Measurements from ENCODE around the gene LEP.
"Not testable (repeated sequence)": the region's sequence is repeated elsewhere in the genome, so short reads cannot be mapped to it uniquely, and the experiment has no call there.

The LEP gene

DNA sequence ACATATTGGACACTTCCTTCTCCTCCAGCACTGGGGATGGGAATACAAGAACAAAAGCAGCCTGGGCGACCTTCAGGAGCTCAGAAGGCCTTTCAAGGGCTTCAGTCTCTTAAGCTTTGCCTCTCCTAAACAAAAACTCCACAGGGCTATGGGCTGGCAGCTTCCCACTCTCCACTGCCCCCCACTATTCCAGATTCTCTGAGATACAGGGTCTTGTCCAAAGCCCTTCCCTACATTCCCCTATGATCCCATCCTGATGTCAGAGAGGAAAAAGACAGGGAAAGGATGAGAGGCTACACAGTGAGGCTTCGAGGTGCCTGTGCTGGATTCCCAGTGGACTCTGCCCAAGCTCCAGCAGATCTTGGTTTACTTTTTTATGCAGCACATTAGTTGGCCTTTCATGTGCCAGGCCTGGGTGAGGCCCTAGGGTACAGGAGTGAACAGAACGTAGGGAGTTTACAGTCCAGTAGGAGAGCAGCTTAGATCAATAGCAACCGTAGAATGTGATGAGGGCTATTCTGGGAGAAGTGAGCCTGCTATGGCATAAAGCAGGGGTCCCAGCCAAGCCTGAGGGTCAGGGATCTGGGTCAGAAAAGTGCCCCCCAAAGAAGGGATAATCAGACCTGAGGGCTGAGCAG lies 33.3 kb downstream of the LEP start:
- no peak for DNase-seq (ENCODE audit: low read depth)

DNA sequence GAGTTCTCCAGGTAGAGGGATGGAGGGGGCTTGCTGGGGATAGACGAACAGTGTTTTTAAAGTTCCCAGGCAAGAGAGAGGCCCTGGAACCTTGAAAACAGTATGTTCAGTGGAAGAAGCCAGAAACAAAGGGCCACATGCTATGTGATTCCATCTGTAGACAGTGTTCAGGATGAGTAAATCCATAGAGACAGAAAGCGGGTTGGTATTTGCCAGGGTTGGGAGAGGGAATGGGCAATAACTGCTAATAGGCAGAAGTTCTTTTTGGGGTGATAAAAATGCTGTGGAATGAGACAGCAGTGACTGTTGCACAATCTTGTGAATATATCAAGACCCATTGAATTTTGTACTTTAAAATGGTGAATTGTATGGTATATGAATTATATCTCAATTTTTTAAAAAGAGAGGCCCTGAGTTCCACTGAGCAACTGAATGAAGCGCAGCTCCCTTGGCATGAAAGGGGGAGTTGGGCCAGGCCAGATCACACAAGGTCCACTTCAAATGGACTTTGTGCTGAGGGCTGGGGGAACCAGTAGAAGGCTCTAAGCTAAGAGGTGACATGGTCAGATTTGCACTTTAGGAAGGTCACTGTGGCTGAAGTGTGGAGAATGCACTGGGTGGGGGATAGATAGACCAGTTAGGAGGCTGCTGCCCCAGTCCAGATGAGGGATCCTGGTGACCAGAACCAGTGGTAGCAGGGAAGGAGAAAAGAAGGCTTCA lies 34.0 kb downstream of the LEP start:
- DNase-seq (ENCODE audit: low read depth) = no peak

DNA sequence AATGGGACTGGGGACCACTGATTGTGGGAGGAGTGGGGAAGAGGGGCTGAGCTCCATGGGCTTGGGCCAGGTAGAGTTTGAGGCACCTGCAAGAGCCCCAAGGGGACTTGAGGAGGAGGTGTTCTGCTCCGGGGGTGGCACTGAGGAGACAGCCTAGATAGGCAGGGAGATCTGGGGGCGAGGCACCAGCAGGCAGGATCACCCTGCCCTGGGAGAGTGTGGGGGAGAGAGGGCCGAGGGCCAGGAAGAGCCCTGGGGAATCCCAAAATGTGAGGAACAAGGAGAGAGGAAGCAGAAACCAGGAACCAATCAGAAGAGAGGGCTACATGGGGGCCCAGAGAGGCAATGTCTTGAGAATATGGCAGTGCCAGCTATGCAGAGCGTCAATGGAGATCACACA lies 34.6 kb downstream of the LEP start:
- DNase-seq (ENCODE audit: low read depth) = no peak

DNA sequence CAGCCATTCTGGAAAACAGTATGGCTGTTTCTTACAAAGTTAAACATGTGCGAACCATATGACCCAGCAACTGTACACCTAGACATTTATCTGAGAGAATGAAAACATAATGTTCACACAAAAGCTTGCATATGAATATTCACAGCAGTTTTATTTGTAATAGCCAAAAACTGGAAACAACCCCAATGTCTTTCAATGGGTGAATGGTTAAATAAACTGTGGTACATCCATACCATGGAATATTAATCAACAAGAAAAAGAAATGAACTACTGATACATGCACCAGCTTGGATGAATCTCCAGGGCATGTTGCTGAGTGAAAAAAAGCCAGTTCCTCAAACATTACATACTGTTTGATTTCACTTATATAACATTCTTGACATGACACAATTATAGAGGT lies 37.3 kb downstream of the LEP start:
- no peak for DNase-seq (ENCODE audit: low read depth)

DNA sequence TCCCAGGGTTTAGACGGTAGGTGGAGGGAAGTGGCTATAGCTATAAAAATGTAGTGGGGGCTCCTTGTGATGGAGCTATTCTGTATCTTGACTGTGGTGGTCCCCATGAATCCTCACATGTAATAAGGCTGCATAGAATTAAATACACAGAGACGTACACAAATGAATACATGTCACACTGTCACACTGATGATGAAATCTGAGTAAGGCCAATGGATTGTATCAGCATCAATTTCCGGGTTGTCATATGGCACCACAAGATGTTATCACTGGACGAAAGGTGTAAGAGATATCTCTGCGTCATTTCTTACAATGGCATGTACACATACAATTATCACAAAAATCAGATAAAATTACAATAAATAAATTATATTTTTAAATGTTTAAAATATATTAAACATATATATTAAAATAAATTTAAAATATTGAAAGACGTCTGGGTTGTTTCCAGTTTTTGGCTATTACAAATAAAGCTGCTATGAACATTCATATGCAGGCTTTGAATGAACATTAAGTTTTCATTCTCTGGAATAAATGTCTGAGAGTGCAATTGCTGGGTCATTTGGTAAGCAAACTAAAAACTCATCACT lies 38.1 kb downstream of the LEP start:
- no peak for DNase-seq (ENCODE audit: low read depth)

DNA sequence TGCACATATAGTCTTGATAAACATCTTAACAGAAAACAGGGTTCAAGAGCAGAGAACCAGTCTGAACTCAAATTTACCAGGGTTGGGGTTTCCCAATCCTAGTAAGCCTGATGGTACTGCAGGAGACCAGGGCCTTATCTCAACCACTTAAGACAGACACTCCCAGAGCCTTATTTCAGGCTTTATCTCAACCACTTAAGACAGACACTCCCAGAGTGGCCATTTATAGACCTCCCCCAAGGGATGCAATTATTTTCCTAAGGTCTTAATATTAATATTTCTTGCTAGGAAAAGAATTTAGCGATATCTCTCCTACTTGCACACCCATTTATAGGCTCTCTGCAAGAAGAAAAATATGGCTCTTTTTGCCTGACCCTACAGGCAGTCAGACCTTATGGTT lies 39.4 kb downstream of the LEP start:
- DNase-seq (ENCODE audit: low read depth) = not testable (repeated sequence)

DNA sequence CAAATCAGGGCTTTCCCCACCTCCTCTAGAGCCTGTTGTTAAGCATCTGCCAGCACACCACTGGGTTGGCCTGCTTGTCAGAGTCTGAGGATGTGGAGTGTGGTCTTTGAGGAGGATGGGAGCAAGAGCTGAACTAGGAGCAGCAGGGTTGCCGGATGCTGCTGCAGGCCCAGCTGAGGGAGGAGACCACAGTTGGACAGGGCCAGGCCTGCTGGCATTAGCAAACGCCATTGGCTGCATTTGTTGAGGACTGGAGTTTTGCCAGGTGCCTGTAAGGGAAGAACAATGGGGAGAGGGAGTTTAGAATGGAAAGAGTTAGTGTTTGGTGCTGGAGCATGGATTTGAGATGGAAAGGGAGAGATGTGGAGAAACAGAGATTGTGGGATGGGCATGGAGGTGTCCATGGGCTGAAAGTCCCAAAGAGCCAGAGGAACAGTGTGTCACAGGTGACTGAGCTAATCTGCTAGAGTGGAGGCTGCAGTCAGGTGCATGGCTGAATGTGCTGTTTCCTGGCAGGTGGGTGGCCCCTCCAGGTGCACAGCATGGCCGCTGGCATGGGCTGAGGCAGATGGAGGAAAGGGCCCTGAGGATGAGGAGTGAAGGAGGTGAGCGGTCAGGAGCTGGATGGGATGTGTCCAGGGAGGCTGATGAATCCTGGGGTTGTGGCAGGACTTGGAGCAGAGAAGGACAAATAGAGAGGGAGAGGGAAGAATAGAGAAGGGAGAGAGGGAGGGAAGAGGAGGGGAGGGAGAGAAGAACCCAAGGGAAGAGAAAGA lies 40.7 kb downstream of the LEP start:
- DNase-seq (ENCODE audit: low read depth) = no peak

DNA sequence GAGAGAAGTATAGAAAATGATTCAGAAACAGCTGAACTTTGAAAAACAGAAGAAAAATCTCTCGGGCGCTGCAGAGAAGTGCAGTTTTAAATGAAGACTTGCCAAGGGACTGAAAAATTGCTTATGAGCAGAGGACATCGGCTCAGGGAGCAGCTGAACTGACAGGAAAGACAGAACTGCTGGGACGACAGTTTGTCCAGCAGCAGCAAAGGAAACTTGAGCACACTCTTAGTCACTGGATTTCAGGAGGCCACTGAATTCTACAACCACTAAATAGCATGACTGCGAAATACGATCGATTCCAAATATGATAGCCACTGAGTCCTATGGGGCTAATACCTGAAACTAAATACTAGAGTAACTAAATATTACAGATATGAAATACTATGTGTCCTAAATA lies 43.0 kb downstream of the LEP start:
- DNase-seq (ENCODE audit: low read depth) = no peak

DNA sequence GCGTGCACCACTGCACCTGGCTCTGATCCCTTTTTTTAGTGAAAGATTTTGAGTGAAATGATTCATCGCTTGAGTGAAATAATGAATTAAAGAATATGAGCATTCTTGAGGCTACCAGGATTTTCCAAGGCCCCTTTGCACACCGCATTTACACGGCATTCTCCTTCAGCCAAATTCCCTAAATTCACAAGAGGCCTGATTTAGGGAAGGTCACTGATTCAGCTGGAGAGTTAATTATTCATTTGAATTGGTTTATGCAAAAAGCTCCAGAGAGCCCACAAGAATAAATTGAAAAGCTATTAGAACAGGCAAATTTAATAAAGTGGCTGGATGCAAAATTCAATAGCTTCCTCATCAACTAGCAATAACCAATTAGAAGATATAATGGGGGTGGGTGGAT lies 46.5 kb downstream of the LEP start:
- DNase-seq (ENCODE audit: low read depth) = no peak

DNA sequence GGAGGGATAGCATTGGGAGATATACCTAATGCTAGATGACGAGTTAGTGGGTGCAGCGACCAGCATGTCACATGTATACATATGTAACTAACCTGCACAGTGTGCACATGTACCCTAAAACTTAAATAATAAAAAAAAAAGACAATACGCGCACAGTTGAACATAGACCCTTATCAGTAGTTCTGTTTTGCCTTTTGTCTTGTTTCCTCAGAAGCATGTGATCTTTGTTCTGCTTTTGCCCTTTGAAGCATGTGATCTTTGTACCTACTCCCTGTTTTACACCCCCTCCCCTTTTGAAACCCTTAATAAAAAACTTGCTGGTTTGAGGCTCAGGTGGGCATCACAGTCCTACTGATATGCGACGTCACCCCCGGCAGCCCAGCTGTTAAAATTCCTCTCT lies 56.9 kb downstream of the LEP start:
- DNase-seq (ENCODE audit: low read depth) = not testable (repeated sequence)

DNA sequence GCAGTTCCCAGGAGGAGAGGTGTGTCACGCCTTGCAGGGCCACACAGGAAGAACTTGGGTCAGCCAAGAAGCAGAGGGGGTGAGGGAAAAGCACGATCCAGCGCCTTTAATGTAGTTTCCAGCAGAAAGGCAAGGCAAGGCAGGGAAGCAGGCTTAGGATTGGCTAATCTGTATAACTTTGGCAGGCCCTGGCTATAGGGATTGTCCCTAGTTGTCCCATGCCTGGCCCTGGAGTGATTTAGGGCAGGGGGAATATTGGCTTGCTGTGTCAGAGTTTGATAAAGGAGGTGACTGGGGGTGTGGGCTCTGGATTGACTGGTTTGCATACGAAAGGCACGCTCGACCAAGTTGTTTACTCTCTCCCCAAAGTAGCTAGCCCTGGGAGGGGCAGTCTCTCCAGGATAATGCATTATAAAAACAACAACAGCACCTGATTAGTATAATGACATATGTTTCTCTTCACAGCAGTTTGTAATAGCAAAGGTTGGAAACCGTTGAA lies 58.1 kb downstream of the LEP start:
- DNase-seq (ENCODE audit: low read depth) = no peak

DNA sequence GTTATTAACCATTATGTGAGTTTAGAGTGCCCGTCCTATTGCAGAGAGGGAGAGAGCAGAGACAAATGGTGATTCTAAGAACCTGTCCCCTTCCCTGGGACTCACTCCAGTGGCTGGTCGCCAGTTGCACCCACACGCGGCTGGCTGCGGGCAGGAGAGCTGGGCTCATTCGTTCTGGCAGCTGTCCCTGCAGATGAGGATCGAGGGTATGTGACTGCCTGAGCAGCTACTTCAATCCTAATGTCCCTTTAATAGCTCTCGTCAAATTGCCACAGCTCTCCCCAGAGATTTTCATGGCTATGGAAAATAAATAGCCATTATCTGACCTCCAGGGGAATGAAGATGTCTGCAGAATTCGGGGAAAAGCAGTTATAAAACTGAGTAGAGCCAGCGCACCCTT lies 61.1 kb downstream of the LEP start:
- DNase-seq (ENCODE audit: low read depth) = no peak

DNA sequence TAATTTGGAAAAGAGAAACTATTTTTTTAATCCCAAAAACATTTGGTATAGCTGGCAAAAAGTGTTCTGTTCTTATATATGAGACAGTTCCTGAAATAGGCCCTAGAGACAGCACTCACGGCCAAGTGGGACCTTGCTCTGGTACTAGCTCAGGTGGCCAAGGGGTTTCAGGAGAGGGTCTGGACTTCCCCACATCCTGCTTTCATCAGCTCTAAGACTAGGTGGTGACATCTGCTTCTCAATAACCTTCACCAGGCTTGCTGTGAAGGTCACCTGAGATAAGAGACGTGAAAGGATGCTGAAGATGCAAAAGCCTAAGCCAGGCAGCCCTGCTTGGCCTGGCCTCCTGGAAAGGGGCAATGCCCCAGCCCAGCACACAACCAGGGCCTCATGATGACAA lies 62.1 kb downstream of the LEP start:
- DNase-seq (ENCODE audit: low read depth) = no peak

DNA sequence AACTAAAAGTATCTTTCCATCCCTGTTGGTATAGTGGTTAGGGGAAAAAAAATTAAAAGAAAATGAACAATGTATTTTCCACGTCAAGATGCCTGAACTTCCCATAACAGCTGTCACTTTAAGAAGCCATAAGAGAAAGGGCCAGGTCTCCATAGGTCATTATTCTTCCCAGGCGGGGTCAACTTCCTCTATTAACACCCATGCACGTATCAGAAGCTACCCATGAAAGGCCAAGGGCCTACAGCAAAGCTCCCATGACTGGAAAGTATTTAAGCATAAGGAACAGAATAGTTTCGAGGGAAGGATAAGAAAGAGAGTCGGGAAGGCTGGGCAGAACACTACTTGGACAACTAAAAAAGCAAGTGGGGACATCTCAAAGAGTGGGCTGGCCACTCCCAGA lies 62.6 kb downstream of the LEP start:
- no peak for DNase-seq (ENCODE audit: low read depth)

DNA sequence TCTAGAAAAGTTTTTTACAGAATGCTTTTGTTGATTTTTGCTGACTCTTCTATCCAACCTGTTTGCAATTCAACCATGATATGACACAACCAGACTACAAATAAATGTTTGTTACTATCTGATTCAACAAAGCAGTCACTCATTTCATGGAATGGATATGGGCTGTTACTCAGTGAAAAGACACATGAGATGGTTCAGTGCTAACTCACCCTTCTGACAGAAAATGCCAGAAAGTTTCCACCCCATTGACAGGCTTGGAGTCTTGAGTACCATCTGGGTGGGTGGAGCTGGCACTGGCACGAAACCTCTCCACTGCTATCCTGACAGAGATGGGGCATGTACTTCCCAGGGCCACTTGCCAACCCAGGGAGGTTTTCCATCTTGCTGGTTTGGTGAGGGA lies 63.1 kb downstream of the LEP start:
- no peak for DNase-seq (ENCODE audit: low read depth)

DNA sequence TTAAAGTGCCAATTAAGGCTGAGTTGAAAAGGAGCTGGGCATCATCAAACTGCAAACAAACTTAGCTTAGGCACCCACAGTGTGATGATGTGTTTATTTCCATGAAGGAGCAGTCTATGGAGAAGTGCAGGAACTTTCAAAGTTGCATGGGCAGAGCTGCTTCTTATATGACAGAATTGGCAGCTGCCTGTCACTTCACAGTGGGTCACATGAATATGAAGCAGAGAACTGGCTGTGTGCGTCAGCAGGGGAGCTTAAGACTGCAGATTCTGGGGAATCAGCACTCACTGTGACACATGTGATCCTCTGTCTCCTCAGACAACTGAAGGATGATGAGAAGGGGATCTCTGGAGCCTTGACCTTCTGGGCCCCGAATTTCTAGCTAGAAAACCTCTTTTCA lies 66.0 kb downstream of the LEP start:
- no peak for DNase-seq (ENCODE audit: low read depth)
